CD4-positive, alpha-beta T cell (primary cell): ENCODE data around the gene PURA. TPM values are rescaled to one million over a fixed set of nuclear protein-coding genes. Genes with fewer than 3 reads are reported as not detected.

ENCODE experiments used
- ATAC-seq: fragments of 200-7000 bp; cut with Tn5 transposase; one replicate; pipeline ENCODE4 v1.10.0; 2022; ENCODE audit warnings: mild to moderate bottlenecking; ENCODE audit not compliant: poor library complexity
- CTCF ChIA-PET: fragments of 350-600 bp; sonication (Branson Sonifier 250); formaldehyde crosslinking; loops from one replicate; lab custom pipeline; 2021; ENCODE audit warnings: antibody characterized with exemption, inconsistent platforms; lab: Charles Lee
- POLR2A ChIA-PET: fragments of 350-600 bp; sonication (Branson Sonifier 250); formaldehyde crosslinking; loops from one replicate; lab custom pipeline; 2021; ENCODE audit warnings: antibody characterized with exemption, inconsistent platforms; lab: Charles Lee
- DNase-seq, 14 experiments: peaks; one replicate each; pipeline ENCODE4 v3.0.0-alpha.2; 2013 to 2020; ENCODE audit warnings: mixed read lengths in 2 of 14
- H3K27ac ChIP-seq, 2 donors: one replicate each; pipeline versions ENCODE4 v1.5.1 to v1.7.0; 2013; ENCODE audit warnings: low read length in 2 of 2, low read depth in 1 of 2, mild to moderate bottlenecking in 1 of 2
- H3K27me3 ChIP-seq, 2 experiments: 1 replicate in 1 of 2; 2 replicates in 1 of 2; pipeline versions ENCODE4 v1.6.1 to v1.7.0; 2013; ENCODE audit warnings: low read length in 2 of 2, control low read depth in 1 of 2, mild to moderate bottlenecking in 1 of 2, moderate library complexity in 1 of 2; ENCODE audit not compliant: insufficient read depth in 2 of 2, control insufficient read depth in 1 of 2
- H3K36me3 ChIP-seq: one replicate; pipeline ENCODE4 v1.6.1; 2013; ENCODE audit warnings: low read length, control low read depth; ENCODE audit not compliant: insufficient read depth
- H3K4me1 ChIP-seq: one replicate; pipeline ENCODE4 v1.6.1; 2013; ENCODE audit warnings: low read length, control low read depth; ENCODE audit not compliant: insufficient read depth
- H3K4me3 ChIP-seq: one replicate; pipeline ENCODE4 v1.5.1; 2013; ENCODE audit warnings: mild to moderate bottlenecking, low read length, moderate library complexity
- H3K9me3 ChIP-seq, 2 experiments: 1 replicate in 1 of 2; 2 replicates in 1 of 2; pipeline versions ENCODE4 v1.6.1 to v1.7.0; 2013; ENCODE audit warnings: low read length in 2 of 2, mild to moderate bottlenecking in 2 of 2, control low read depth in 1 of 2, moderate library complexity in 1 of 2; ENCODE audit not compliant: control insufficient read depth in 1 of 2, insufficient read depth in 1 of 2
- H3K27ac Mint-ChIP-seq: one replicate; pipeline ENCODE4 v1.8.0; 2020; ENCODE audit warnings: mixed read lengths
- H3K27me3 Mint-ChIP-seq: one replicate; pipeline ENCODE4 v1.8.0; 2021; ENCODE audit warnings: mixed read lengths
- H3K36me3 Mint-ChIP-seq: one replicate; pipeline ENCODE4 v1.8.0; 2021; ENCODE audit warnings: low read depth, mixed read lengths
- H3K4me1 Mint-ChIP-seq: one replicate; pipeline ENCODE4 v1.8.0; 2021; ENCODE audit warnings: low read depth, mixed read lengths
- H3K4me3 Mint-ChIP-seq: one replicate; pipeline ENCODE4 v1.8.0; 2020; ENCODE audit warnings: mild to moderate bottlenecking, mixed read lengths
- H3K9me3 Mint-ChIP-seq: one replicate; pipeline ENCODE4 v1.8.0; 2020; ENCODE audit warnings: mixed read lengths
- intact Hi-C, 2 experiments: fragments of 100-400 bp; cut with DNase I in 1 of 2; cut with micrococcal nuclease in 1 of 2; formaldehyde crosslinking; loops; one replicate each; pipeline versions ENCODE4 v1.15.1 to v1.9.0; 2023 to 2025; cut with DNase I, micrococcal nuclease
- total RNA-seq, 174 experiments: library from RNA in 2 of 174; stranded (reverse) in 2 of 174; gene quantifications; one replicate each; pipeline ENCODE4 v1.2.3 and lab custom pipeline; 2021 to 2026
- TF ChIP-seq, protein P1 (sequence below): fragments of 200-600 bp; IDR thresholded peaks from one replicate; pipeline ENCODE4 v1.8.0; 2022; ENCODE audit warnings: antibody characterized with exemption, mild to moderate bottlenecking

PURA gene
- total RNA-seq, 2 experiments from 2014 or later = 7.0 to 7.9 TPM

DNA sequence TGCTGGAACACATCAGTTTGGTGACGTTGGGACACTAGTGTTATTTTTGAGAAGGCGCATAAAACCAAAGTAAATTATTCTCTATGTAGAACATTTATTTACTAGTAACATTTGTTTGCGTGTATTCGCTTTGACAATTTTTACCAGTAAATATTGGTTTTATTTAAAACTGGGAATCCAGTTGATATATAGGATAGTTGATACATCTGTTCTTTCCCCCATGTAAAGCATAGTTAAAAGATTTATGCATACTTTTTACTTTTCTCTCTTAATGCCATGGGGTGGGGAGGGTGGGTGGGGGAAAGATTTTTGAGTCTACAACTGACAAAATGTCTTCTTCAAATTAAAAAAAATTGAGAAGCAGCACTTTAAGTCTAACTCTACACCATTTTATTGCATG is 11.7 kb downstream of the PURA start, which contains the start of gene IGIP:
Gene IGIP (plus strand): TSS at position 301 of the 400 bp plus-strand sequence. CDS start 2,540 bp downstream, outside the sequence.
- POLR2A ChIA-PET = interaction anchor here (1.0 kb wide), 1 partner anchor 18 kb away, joined by 3 read pairs; no protein-coding TSS in a partner anchor
- intact Hi-C loops = no loop called here
- H3K9me3 ChIP-seq = no peaks in the 10 kb centered on the region
- H3K4me3 ChIP-seq = no peak within 1 kb of the TSS
- ATAC-seq = no peak
- H3K9me3 Mint-ChIP-seq = no peaks in the 10 kb centered on the region
- no peaks in the 10 kb centered on the region for H3K27me3 ChIP-seq
- TF ChIP-seq, protein P1, sequence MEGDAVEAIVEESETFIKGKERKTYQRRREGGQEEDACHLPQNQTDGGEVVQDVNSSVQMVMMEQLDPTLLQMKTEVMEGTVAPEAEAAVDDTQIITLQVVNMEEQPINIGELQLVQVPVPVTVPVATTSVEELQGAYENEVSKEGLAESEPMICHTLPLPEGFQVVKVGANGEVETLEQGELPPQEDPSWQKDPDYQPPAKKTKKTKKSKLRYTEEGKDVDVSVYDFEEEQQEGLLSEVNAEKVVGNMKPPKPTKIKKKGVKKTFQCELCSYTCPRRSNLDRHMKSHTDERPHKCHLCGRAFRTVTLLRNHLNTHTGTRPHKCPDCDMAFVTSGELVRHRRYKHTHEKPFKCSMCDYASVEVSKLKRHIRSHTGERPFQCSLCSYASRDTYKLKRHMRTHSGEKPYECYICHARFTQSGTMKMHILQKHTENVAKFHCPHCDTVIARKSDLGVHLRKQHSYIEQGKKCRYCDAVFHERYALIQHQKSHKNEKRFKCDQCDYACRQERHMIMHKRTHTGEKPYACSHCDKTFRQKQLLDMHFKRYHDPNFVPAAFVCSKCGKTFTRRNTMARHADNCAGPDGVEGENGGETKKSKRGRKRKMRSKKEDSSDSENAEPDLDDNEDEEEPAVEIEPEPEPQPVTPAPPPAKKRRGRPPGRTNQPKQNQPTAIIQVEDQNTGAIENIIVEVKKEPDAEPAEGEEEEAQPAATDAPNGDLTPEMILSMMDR = no peak
- no peaks in the 10 kb centered on the region for H3K36me3 Mint-ChIP-seq
- H3K4me1 ChIP-seq = peaks cover 7% of the 10 kb centered on the region
- CTCF ChIA-PET = no interaction called here
- no peak within 1 kb of the TSS for H3K4me3 Mint-ChIP-seq
- H3K27ac Mint-ChIP-seq = no peak within 1 kb of the TSS
- H3K27ac ChIP-seq = no peak within 1 kb of the TSS
- H3K27me3 Mint-ChIP-seq = no peaks in the 10 kb centered on the region
- no peak for DNase-seq
- H3K36me3 ChIP-seq = no peaks in the 10 kb centered on the region
- peaks cover 52% of the 10 kb centered on the region for H3K4me1 Mint-ChIP-seq

DNA sequence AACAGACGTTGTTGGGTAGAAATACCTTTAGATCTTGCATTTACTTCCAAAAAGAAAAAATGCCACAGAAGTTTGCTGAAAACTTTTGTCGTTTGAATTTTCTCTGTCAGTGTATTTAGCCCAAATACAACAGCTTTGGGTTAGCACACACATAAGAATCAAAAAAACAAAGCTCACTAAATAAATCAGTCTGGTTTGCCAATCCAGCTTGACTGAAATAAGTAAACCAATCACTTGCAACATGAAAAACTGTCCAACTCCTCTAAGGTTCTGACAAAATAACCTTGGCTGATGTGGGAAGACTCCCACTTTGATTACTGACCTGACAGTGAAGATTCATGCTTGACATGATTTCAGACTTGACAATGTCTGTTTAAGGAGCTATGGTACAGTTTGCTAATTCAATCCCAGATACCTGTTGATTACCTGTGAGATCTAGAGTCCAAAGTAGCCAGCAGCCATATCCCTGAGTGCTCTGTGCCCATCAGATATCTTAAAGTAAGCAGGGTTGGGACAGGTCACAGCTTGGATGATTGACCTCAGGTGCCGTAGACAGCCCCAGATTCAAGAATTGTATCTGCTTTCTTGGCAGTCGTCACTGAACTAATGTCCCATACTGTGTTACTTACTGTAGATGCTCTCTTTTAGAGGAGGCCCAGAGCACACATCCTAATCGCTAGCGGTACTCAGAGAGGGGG is 12.6 kb downstream of the PURA start:
- H3K4me3 ChIP-seq = no peak overlapping the region
- intact Hi-C loops = no loop called here
- peaks cover 11% of the 10 kb centered on the region for H3K4me1 ChIP-seq
- H3K9me3 ChIP-seq = no peaks in the 10 kb centered on the region
- Mint-ChIP-seq H3K4me3 (no peak overlapping the region), H3K4me1 (peaks cover 54% of the 10 kb centered on the region), H3K9me3 (no peaks in the 10 kb centered on the region), H3K27ac (no peak overlapping the region), H3K27me3 (no peaks in the 10 kb centered on the region), H3K36me3 (no peaks in the 10 kb centered on the region)
- no peaks in the 10 kb centered on the region for H3K36me3 ChIP-seq
- TF ChIP-seq, protein P1 = no peak
- DNase-seq (no peak), ATAC-seq (no peak)
- ChIA-PET CTCF (interaction anchor here (0.9 to 1.1 kb wide), 2 partner anchors 14 to 361 kb away, joined by 3 read pairs; no protein-coding TSS in a partner anchor), POLR2A (interaction anchor here (1.0 kb wide), 1 partner anchor 19 kb away, joined by 3 read pairs; no protein-coding TSS in a partner anchor)
- no peaks in the 10 kb centered on the region for H3K27me3 ChIP-seq
- no peak overlapping the region for H3K27ac ChIP-seq

DNA sequence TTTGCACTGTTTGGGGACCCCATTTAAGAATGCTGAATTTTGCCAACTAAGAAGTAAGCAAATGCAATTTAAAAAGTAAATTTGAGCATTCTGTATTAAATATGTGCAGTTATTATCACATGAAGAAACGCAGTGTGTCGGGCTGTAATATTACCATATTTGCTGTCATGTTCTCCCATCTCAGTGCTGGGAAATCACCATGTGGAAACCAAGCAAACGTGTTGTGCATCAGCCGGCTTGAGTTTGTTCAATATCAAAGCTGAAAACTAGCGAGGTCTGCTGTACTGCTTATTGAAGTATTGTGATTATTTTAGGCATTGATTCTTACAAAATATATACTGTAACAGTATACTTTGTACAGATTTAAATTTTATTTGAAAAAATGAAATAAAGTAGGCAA is 14.5 kb downstream of the PURA start:
- intact Hi-C loops = no loop called here
- peaks cover 51% of the 10 kb centered on the region for H3K4me1 Mint-ChIP-seq
- CTCF ChIA-PET = no interaction called here
- Histone ChIP-seq H3K4me3 (no peak overlapping the region), H3K27ac (no peak overlapping the region), H3K27me3 (no peaks in the 10 kb centered on the region), H3K36me3 (no peaks in the 10 kb centered on the region), H3K9me3 (no peaks in the 10 kb centered on the region), H3K4me1 (peaks cover 20% of the 10 kb centered on the region)
- POLR2A ChIA-PET = no interaction called here
- no peak overlapping the region for H3K4me3 Mint-ChIP-seq
- TF ChIP-seq, protein P1 = no peak
- H3K27me3 Mint-ChIP-seq = no peaks in the 10 kb centered on the region
- no peak overlapping the region for H3K27ac Mint-ChIP-seq
- no peaks in the 10 kb centered on the region for H3K36me3 Mint-ChIP-seq
- ATAC-seq (no peak), DNase-seq (no peak)
- H3K9me3 Mint-ChIP-seq = no peaks in the 10 kb centered on the region
